ENCODE measurements around the gene ADAMTS7.

Gene ADAMTS7

DNA sequence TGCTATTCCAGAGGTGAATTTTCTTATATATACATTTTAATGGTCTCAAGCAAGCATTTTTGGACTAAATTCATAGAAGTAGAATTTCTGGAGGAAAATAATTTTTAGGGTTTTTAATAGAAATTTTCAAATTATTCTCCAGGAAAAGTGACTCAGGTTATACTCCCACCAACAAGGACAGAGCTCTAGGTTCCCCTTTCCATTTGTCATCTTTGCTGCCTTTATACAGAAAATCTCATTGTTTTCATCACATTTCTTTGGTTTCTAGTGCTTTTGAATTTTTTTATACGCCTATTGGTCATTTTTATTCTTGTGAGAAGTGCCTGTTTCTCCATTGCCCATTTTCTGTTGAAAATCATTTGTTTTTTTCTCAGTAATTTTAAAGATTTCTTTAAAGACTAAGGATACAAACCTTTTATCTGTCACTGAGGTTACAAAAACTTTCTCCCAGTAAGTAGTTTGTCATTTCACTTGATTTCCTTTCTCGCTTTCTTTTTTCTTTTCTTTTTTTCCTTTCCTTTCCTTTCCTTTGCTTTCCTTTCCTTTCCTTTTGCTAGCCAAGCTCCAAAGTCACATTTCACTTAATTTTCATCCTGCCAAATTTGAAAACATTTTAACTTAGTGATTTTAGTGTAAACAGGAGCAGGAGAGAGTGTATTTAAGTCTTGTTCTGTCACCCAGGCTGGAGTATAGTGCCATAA is 93.2 kb downstream of the ADAMTS7 start:
- no peak for DNase-seq

DNA sequence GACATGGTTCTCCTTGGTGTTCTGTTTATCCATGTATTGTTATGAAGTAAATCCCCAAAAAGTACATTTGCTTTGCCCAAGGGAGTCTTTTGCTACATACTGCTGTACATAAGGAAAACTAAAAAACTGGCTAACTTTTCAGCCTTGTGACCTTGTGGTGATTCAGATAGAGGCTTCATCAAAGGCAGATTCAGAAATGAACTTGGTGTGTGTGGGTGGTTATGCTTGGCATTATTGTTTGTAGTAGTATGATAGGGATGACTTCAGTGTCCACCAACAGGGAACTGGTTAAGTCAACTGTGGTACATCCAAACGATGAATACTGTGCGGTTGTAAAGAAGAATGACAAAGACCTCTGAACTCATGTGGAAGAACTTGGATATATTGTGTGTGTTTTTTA is 94.6 kb downstream of the ADAMTS7 start:
- no peak for DNase-seq

DNA sequence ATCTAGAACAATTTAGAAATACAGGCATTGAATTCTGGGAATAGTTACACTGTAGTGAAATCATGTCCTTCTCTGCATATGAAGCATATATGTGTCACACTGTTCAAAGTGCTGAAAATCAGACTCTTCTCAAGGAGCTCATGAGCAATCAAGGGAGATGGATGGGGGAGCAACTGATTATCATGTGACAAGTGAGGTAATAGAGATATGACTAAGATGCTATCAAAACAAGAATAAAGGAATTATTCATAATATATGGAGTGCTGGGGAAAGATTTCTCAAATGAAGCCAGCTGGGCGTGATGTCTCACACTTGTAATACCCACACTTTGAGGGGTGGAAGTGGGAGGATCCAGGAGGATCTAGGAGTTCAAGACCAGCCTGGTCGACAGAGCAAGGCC is 95.3 kb downstream of the ADAMTS7 start:
- no peak for DNase-seq

DNA sequence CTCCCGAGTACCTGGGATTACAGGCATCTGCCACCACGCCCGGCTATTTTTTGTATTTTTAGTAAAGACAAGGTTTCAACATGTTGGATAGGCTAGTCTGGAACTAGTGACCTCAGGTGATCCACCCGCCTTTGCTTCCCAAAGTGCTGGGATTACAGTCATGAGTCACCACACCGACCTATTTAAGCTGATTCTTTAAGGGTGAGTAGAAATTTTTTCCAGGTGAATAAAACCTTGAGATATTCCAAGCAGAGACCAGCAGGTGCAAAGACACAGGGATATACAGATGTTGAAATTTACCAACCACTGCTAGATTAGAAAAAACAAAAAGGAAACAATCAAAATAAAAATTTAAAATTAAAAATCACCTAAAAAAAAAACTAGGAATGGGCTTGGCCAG is 95.8 kb downstream of the ADAMTS7 start:
- DNase-seq: no peak

DNA sequence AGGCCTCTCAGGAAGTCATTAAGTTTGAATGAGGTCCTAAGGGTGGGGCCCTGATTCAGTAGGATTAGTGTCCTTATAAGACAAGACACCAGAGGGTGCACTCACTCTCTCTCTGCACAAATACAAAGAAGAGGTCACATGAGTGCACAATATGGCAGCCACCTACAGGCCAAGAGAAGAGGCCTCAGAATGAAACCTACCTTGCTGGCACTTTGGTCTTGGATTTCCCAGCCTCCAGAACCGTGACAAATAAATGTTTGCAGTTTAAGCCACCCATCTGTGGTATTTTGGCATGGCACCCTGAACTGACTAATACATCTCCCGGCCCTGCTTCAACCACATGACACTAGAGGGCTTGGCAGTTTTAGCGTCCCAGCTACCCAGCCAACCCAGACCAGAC is 96.4 kb downstream of the ADAMTS7 start:
- DNase-seq: peak in 1 of 5 donors; percentile 23

DNA sequence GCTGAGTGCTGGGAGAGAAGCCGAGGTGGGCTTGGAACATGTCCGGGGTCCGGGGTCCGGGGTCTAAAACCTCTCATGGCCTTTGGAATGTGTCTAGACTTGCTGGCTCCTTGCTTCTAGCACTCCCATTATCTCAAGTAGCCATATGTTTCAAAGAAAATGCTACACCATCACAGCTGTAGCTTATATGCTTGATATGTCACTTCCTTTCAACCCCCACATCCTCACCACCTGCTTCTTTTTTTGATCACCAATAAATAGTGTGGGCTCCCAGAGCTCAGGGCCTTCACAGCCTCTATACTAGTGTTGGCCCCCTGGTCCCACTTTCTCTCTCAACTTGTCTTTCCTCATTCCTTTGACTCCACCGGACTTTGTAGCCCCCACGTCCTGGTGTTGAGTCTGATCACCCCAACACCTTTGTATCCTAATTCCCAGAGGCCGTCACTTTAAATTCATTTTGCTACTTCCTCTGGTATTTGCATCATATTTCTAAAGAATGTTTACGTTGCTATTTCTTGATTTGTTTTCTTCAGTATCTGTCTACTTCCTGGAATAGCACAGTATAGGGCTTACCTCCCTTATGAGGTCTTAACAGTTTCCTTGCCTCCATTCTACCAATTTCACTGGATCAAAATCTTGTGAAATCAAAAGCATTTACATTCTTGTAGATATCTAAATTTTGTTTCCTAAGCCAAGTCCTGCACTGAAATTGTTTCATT is 98.3 kb downstream of the ADAMTS7 start:
- DNase-seq: no peak

DNA sequence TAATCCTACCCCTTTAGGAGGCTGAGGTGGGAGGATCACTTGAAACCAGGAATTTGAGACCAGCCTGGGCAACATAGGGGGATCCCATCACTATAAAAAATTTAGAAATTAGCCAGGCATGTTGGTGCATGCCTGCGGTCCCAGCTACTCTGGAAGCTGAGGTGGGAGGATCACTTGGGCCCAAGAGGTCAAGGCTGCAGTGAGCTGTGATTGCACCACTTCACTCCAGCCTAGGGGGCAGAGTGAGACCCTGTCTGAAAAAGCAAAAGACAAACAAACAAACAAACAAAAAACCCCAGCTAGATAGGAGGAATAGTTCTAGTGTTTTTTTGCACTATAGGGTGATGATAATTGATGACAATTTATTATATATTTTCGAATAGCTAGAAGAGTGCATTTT is 99.6 kb downstream of the ADAMTS7 start:
- DNase-seq: no peak

DNA sequence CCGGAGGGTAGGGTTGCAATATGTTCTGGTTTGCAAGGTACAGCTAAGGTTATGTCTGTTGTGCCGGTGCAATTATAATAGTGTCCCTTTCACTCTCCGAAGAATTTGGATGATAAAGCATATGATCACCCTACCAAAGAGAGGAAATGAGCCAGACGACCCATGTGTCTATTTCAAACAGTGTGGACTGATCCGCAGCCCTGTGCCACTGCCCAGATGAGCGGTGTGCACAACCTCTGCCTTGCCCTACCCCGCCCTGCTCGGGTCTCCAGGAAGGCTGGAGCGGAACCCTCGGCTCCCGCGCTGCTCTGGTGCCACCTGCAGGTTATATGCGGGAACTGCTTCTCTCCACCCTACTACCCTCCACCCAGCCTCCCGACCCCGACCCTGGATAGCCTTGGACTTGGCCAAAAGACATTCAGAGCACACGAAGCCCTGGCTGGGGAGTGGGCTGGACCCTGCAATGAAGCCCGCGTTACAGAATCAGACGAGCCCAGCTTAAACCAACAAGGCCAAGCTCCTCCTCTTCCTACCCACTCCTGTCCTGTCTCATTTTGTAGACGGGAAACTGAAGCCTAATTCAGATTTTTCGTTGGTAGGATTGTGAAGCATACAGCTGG is 101.9 kb downstream of the ADAMTS7 start:
- DNase-seq: peak; percentile 11 to 57 (median 33)
